Raji (cell line): ENCODE results near the gene POP7.

Experiments
- POLR2A ChIP-seq: IDR thresholded peaks from 2 replicates; pipeline ENCODE4 v1.6.1; 2011; ENCODE audit warnings: low read depth, low read length, control low read depth; ENCODE audit not compliant: insufficient read depth

Gene POP7

GRCh38 chr7:100705753-100706671, at the start of gene POP7:
Gene POP7 (plus strand): TSS chr7:100706121. CDS start chr7:100706831, 710 bp downstream.
- peak; percentile 92 for TF ChIP-seq POLR2A

- TF ChIP-seq POLR2A: no peak
Observed at GRCh38 chr7:100665168-100665726, 40.7 kb upstream of the POP7 start.

- TF ChIP-seq POLR2A: no peak
Observed at GRCh38 chr7:100667331-100668068, 38.4 kb upstream of the POP7 start.

- TF ChIP-seq POLR2A: no peak
Observed at GRCh38 chr7:100668069-100668449, 37.9 kb upstream of the POP7 start.

- no peak for TF ChIP-seq POLR2A
Observed at GRCh38 chr7:100670074-100670473, 35.8 kb upstream of the POP7 start.

- no peak for TF ChIP-seq POLR2A
Observed at GRCh38 chr7:100671353-100672327, 34.3 kb upstream of the POP7 start.

- TF ChIP-seq POLR2A: peak; percentile 51
Observed at GRCh38 chr7:100673302-100673941, 32.5 kb upstream of the POP7 start, which contains the start of gene GNB2. Gene GNB2 (plus strand): TSS chr7:100673740. CDS start chr7:100676266, 2,526 bp downstream.

- TF ChIP-seq POLR2A: 0 out of 2 replicates have a peak, but pooled peaks have one; percentile 41
Observed at GRCh38 chr7:100673942-100674410, 31.9 kb upstream of the POP7 start.

- TF ChIP-seq POLR2A: no peak
Observed at GRCh38 chr7:100674411-100675104, 31.4 kb upstream of the POP7 start.

GRCh38 chr7:100675105-100675451, 30.8 kb upstream of the POP7 start:
- no peak for TF ChIP-seq POLR2A

GRCh38 chr7:100675581-100676350, 30.2 kb upstream of the POP7 start:
- peak; percentile 47; the same call in 1 of the 2 replicates for TF ChIP-seq POLR2A

GRCh38 chr7:100676501-100677306, 29.2 kb upstream of the POP7 start:
- TF ChIP-seq POLR2A: no peak
